ENCODE results near the gene RAD9A. TPM values are rescaled to one million over a fixed set of nuclear protein-coding genes. Genes with fewer than 3 reads are reported as not detected.

The RAD9A gene
- total and polyA plus RNA-seq, 2 of the 4 experiments (the other 2 are of a cell fraction) = 2.0 to 10.3 TPM

DNA sequence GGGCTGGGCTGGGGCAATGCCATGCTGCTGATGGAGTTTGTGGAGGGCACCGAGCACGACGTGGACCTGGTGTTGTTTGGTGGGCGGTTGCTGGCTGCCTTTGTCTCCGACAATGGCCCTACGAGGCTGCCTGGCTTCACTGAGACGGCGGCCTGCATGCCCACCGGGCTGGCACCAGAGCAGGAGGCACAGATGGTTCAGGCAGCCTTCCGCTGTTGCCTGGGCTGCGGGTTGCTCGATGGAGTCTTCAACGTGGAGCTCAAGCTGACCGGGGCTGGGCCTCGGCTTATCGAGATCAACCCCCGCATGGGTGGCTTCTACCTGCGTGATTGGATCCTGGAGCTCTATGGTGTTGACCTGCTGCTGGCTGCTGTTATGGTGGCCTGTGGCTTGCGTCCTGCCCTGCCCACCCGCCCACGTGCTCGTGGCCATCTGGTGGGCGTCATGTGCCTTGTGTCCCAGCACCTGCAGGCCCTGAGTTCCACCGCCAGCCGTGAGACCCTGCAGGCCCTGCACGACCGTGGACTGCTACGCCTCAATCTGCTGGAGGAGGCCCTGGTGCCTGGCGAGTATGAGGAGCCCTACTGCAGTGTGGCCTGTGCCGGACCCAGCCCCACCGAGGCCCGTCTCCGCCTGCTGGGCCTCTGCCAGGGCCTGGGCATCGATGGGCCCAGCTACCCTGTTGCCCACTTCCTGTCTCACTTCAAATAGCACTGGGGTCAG, 32.3 kb downstream of the RAD9A start:
- H2AFZ ChIP-seq (replicated peaks; ENCODE audit: low read length, poor library complexity) = no peak overlapping the region
- WGBS, 2 experiments (ENCODE audit: extremely low coverage in 2 of 2, insufficient read length in 1 of 2) = 77% methylated on average over 24 of the region's 34 CpGs; no CpG with 5 or more reads in 1 of the 2 experiments

More for the DNA sequence above, 32.3 kb downstream of the RAD9A start:
- peaks cover 5% of the 10 kb centered on the region for H3K9me1 ChIP-seq (ENCODE audit: insufficient read depth, low read length)
- no peak overlapping the region for H3K18ac ChIP-seq (ENCODE audit: low read depth, low read length)
- intact Hi-C loops (cut with micrococcal nuclease) = loop anchor here (5.0 kb wide), 1 partner anchor 58 kb away; the partner anchor contains the start of gene AIP
- H3K4me3 ChIP-seq (ENCODE audit: insufficient read depth, low read depth, low read length) = no peak overlapping the region
- no peak overlapping the region; the same call in 1 of the 2 replicates for H2AK5ac ChIP-seq (ENCODE audit: low read depth, low read length)
- ChIA-PET POLR2A (ENCODE audit: unreplicated experiment) (no interaction called here), CTCF (no interaction called here)
- H4K5ac ChIP-seq (ENCODE audit: low read depth, low read length) = no peak overlapping the region
- no peak overlapping the region for H4K91ac ChIP-seq (ENCODE audit: insufficient read depth, low read depth, low read length)
- no peaks in the 10 kb centered on the region for H3K9me3 ChIP-seq (ENCODE audit: control insufficient read depth, insufficient read depth, low read length)
- H3K4me2 ChIP-seq (ENCODE audit: low read depth, low read length) = no peak overlapping the region
- no peak overlapping the region for H3K27ac ChIP-seq (ENCODE audit: insufficient read depth, low read length)
- no peak overlapping the region for H3K23ac ChIP-seq (ENCODE audit: low read depth, low read length)
- H4K8ac ChIP-seq (ENCODE audit: low read depth in 2 of 2, low read length in 2 of 2) = no peak overlapping the region
- no peak overlapping the region for H3K4ac ChIP-seq (ENCODE audit: low read depth, low read length)
- H2BK120ac ChIP-seq (ENCODE audit: low read depth, low read length) = no peak overlapping the region
- no peak for TF ChIP-seq BHLHE40 (IDR thresholded peaks at IDR 0.05; ENCODE audit: low read depth, low read length)
- TF ChIP-seq CHD1 (IDR thresholded peaks at IDR 0.05; ENCODE audit: low read depth, low read length) = no peak
- no peak for TF ChIP-seq MAFK (IDR thresholded peaks at IDR 0.05; ENCODE audit: low read depth, low read length)
- TF ChIP-seq RCOR1 (IDR thresholded peaks at IDR 0.05; ENCODE audit: insufficient replicate concordance, low read length) = no peak
- no peak for TF ChIP-seq NFE2L2 (IDR thresholded peaks at IDR 0.05; ENCODE audit: low read depth, low read length)
- TF ChIP-seq CEBPB (IDR thresholded peaks at IDR 0.05; ENCODE audit: low read depth, low read length) = no peak
- no peak for TF ChIP-seq MAZ (IDR thresholded peaks at IDR 0.05; ENCODE audit: borderline replicate concordance, low read depth, low read length)
- no peak for TF ChIP-seq POLR2A (IDR thresholded peaks at IDR 0.05; ENCODE audit: low read depth, low read length)
- TF ChIP-seq, protein P1, sequence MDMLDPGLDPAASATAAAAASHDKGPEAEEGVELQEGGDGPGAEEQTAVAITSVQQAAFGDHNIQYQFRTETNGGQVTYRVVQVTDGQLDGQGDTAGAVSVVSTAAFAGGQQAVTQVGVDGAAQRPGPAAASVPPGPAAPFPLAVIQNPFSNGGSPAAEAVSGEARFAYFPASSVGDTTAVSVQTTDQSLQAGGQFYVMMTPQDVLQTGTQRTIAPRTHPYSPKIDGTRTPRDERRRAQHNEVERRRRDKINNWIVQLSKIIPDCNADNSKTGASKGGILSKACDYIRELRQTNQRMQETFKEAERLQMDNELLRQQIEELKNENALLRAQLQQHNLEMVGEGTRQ (IDR thresholded peaks at IDR 0.05; ENCODE audit: low read depth, low read length) = no peak
- TF ChIP-seq RFX5 (IDR thresholded peaks at IDR 0.05; ENCODE audit: low read depth, low read length) = no peak
- no peak for TF ChIP-seq SMC3 (IDR thresholded peaks at IDR 0.05; ENCODE audit: low read depth, low read length)
- TF ChIP-seq, protein P2, sequence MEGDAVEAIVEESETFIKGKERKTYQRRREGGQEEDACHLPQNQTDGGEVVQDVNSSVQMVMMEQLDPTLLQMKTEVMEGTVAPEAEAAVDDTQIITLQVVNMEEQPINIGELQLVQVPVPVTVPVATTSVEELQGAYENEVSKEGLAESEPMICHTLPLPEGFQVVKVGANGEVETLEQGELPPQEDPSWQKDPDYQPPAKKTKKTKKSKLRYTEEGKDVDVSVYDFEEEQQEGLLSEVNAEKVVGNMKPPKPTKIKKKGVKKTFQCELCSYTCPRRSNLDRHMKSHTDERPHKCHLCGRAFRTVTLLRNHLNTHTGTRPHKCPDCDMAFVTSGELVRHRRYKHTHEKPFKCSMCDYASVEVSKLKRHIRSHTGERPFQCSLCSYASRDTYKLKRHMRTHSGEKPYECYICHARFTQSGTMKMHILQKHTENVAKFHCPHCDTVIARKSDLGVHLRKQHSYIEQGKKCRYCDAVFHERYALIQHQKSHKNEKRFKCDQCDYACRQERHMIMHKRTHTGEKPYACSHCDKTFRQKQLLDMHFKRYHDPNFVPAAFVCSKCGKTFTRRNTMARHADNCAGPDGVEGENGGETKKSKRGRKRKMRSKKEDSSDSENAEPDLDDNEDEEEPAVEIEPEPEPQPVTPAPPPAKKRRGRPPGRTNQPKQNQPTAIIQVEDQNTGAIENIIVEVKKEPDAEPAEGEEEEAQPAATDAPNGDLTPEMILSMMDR (conservative IDR thresholded peaks at IDR 0.05; ENCODE audit: low read depth, low read length) = no peak
- no peak for TF ChIP-seq MXI1 (IDR thresholded peaks at IDR 0.05; ENCODE audit: borderline replicate concordance, low read depth, low read length)
- no peak for TF ChIP-seq FOS (IDR thresholded peaks at IDR 0.05; ENCODE audit: low read depth, low read length)
- no peak for TF ChIP-seq ELK1 (IDR thresholded peaks at IDR 0.05; ENCODE audit: borderline replicate concordance, low read depth, low read length)
- H3K56ac ChIP-seq (ENCODE audit: extremely low read depth, insufficient read depth, low read length) = no peak overlapping the region
- peaks cover 5 to 13% of the 10 kb centered on the region in 2 experiments; a peak in 3 of 4 replicates for H3K79me1 ChIP-seq (ENCODE audit: low read depth in 1 of 2, low read length in 2 of 2)
- no peak overlapping the region for H3K9ac ChIP-seq (ENCODE audit: low read depth, low read length)
- DNase-seq (no peak), ATAC-seq (ENCODE audit: low read depth) (no peak)
- dilution Hi-C loops (cut with HindIII; ENCODE audit: low sequenced_read_pairs, unreplicated experiment) = no loop called here
- no peak overlapping the region for H2BK15ac ChIP-seq (ENCODE audit: low read depth, low read length)
- peaks cover 7% of the 10 kb centered on the region for H3K4me1 ChIP-seq (ENCODE audit: control insufficient read depth, insufficient read depth, low read length)
- H2AK9ac ChIP-seq (replicated peaks; ENCODE audit: low read depth, low read length, poor library complexity) = no peak overlapping the region
- no peak overlapping the region for H2BK20ac ChIP-seq (ENCODE audit: low read depth, low read length)
- no peak overlapping the region for H2BK5ac ChIP-seq (ENCODE audit: low read depth, low read length, poor library complexity, severe bottlenecking)
- no peaks in the 10 kb centered on the region for H3K36me3 ChIP-seq (ENCODE audit: control insufficient read depth, insufficient read depth, low read length)
- in situ Hi-C loops (cut with MboI; ENCODE audit: low sequenced_read_pairs) = no loop called here
- no peaks in the 10 kb centered on the region for H3K27me3 ChIP-seq (ENCODE audit: control insufficient read depth, insufficient read depth, low read length)
- no peaks in the 10 kb centered on the region for H4K20me1 ChIP-seq (ENCODE audit: insufficient read depth, low read length)
- BruUV-seq (replicated peaks) = no TSS peak
- H3K14ac ChIP-seq (replicated peaks; ENCODE audit: low read depth, low read length) = no peak overlapping the region
